Stimulated activated CD4-positive, alpha-beta T cell treated with anti-CD3 and anti-CD28 coated beads, Interleukin-2, amount 100 ng/mL, for 24 hours (primary cell): Measurements from ENCODE around the gene ACAD9.
"Not testable (repeated sequence)": the region's sequence is repeated elsewhere in the genome, so short reads cannot be mapped to it uniquely, and the experiment has no call there.

Experiments used
- DNase-seq, 2 donors: peaks; one replicate each; pipeline ENCODE4 v3.0.0-alpha.2; 2020

Gene ACAD9

GRCh38 chr3:128879125-128879969, at the start of gene ACAD9:
Gene ACAD9, plus strand, starts transcription at chr3:128879620. Its CDS starts 72 bp downstream, at chr3:128879692.
- DNase-seq, result peak; percentile 97 to 98

- DNase-seq, result not testable (repeated sequence)
These were observed 49.3 kb upstream of the ACAD9 start for GRCh38 chr3:128829925-128830625.

- not testable (repeated sequence) for DNase-seq
These were observed 48.7 kb upstream of the ACAD9 start for GRCh38 chr3:128830762-128831161.

GRCh38 chr3:128832979-128833378, 46.4 kb upstream of the ACAD9 start:
- not testable (repeated sequence) for DNase-seq

GRCh38 chr3:128835096-128835495, 44.3 kb upstream of the ACAD9 start:
- no peak for DNase-seq

- DNase-seq, result no peak
These were observed 37.2 kb upstream of the ACAD9 start for GRCh38 chr3:128841926-128842920.

- DNase-seq, result no peak
These were observed 34.9 kb upstream of the ACAD9 start for GRCh38 chr3:128844502-128844901.

- DNase-seq, result no peak
These were observed 34.2 kb upstream of the ACAD9 start for GRCh38 chr3:128845119-128845777.

GRCh38 chr3:128845778-128846485, 33.5 kb upstream of the ACAD9 start:
- peak; percentile 86 to 92 for DNase-seq

- DNase-seq, result peak in 1 of 2 donors; percentile 48
These were observed 32.9 kb upstream of the ACAD9 start for GRCh38 chr3:128846486-128846891.

- DNase-seq, result no peak
These were observed 31.6 kb upstream of the ACAD9 start for GRCh38 chr3:128847666-128848370.

- no peak for DNase-seq
These were observed 30.5 kb upstream of the ACAD9 start for GRCh38 chr3:128848936-128849335.

- DNase-seq, result no peak
These were observed 29.4 kb upstream of the ACAD9 start for GRCh38 chr3:128849911-128850455.

- no peak for DNase-seq
These were observed 28.9 kb upstream of the ACAD9 start for GRCh38 chr3:128850544-128850943.

GRCh38 chr3:128851601-128852000, 27.8 kb upstream of the ACAD9 start:
- DNase-seq, result no peak

- DNase-seq, result no peak
These were observed 25.6 kb upstream of the ACAD9 start for GRCh38 chr3:128853826-128854225.

- no peak for DNase-seq
These were observed 24.9 kb upstream of the ACAD9 start for GRCh38 chr3:128854475-128854874.

- no peak for DNase-seq
These were observed 23.9 kb upstream of the ACAD9 start for GRCh38 chr3:128855569-128855968.

- DNase-seq, result no peak
These were observed 21.3 kb upstream of the ACAD9 start for GRCh38 chr3:128858167-128858566.

GRCh38 chr3:128859630-128860029, 19.8 kb upstream of the ACAD9 start:
- DNase-seq, result no peak

GRCh38 chr3:128861491-128861890, 17.9 kb upstream of the ACAD9 start:
- DNase-seq, result no peak
